Measurements from ENCODE around the gene TMA7B.

DNA sequence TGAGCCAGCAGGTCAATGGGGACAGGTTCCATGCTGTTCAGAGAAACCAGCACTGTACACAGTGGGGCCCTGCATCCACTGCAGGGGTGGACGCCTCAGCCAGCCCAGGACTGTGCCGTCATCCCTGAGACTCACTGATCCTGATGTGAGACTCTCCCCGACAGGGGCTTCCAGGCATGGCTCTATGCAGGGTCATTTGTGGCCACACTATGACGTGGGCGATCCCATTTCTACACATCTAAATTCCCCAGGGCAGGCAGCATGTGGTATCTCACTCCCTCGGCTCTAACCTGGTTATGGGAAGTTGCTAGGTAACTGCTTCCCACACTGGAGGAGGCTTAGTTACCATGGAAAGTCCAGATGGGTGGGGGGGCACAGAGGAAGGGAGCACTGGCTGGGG lies 20.4 kb downstream of the TMA7B start:
- no peak for TF ChIP-seq POLR2AphosphoS5 (IDR thresholded peaks at IDR 0.05)
- TF ChIP-seq POLR2A (IDR thresholded peaks at IDR 0.05): no peak
- TF ChIP-seq EP300 (IDR thresholded peaks at IDR 0.05): no peak
- TF ChIP-seq, protein P1, sequence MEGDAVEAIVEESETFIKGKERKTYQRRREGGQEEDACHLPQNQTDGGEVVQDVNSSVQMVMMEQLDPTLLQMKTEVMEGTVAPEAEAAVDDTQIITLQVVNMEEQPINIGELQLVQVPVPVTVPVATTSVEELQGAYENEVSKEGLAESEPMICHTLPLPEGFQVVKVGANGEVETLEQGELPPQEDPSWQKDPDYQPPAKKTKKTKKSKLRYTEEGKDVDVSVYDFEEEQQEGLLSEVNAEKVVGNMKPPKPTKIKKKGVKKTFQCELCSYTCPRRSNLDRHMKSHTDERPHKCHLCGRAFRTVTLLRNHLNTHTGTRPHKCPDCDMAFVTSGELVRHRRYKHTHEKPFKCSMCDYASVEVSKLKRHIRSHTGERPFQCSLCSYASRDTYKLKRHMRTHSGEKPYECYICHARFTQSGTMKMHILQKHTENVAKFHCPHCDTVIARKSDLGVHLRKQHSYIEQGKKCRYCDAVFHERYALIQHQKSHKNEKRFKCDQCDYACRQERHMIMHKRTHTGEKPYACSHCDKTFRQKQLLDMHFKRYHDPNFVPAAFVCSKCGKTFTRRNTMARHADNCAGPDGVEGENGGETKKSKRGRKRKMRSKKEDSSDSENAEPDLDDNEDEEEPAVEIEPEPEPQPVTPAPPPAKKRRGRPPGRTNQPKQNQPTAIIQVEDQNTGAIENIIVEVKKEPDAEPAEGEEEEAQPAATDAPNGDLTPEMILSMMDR (IDR thresholded peaks at IDR 0.05): no peak

Measured in gastroesophageal sphincter (tissue), 3 donors.